ENCODE data around the gene CD300LB.
"Not testable (repeated sequence)": the region's sequence is repeated elsewhere in the genome, so short reads cannot be mapped to it uniquely, and the experiment has no call there.

Gene CD300LB

DNA sequence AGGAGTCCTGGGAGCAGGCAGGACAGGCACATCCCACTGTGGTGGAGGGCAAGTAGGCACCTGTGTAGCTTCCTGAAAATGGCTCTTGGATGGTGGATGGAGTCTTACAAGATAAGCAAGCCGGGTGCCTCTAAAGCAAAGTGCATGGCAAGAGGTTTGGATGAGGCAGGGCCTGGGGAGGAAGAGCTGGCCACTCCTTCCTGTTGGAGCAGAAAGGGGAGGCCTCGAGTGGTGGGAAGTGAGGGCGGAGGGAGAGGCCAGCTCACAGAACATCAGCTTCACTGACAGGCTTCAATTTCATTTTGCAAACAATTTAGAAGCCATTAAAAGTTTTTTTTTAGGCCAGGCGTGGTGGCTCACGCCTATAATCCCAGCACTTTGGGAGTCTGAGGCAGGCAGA, 33.8 kb downstream of the CD300LB start:
- Histone ChIP-seq H3K36me3 (ENCODE audit: control insufficient read depth, insufficient read depth, low read length) (no peaks in the 10 kb centered on the region), H3K27me3 (ENCODE audit: control insufficient read depth, insufficient read depth, low read length) (no peaks in the 10 kb centered on the region), H3K4me3 (ENCODE audit: low read depth, low read length) (no peak overlapping the region), H3K79me2 (no peaks in the 10 kb centered on the region), H3K4me2 (ENCODE audit: low read length) (no peak overlapping the region), H3K27ac (no peak overlapping the region), H3K4me1 (peaks cover 3% of the 10 kb centered on the region), H2AFZ (no peak overlapping the region), H3K9me3 (ENCODE audit: control insufficient read depth, low read length) (no peaks in the 10 kb centered on the region), H3K9ac (no peak overlapping the region)
- TF ChIP-seq, protein P1, sequence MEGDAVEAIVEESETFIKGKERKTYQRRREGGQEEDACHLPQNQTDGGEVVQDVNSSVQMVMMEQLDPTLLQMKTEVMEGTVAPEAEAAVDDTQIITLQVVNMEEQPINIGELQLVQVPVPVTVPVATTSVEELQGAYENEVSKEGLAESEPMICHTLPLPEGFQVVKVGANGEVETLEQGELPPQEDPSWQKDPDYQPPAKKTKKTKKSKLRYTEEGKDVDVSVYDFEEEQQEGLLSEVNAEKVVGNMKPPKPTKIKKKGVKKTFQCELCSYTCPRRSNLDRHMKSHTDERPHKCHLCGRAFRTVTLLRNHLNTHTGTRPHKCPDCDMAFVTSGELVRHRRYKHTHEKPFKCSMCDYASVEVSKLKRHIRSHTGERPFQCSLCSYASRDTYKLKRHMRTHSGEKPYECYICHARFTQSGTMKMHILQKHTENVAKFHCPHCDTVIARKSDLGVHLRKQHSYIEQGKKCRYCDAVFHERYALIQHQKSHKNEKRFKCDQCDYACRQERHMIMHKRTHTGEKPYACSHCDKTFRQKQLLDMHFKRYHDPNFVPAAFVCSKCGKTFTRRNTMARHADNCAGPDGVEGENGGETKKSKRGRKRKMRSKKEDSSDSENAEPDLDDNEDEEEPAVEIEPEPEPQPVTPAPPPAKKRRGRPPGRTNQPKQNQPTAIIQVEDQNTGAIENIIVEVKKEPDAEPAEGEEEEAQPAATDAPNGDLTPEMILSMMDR (IDR thresholded peaks at IDR 0.05) = no peak

DNA sequence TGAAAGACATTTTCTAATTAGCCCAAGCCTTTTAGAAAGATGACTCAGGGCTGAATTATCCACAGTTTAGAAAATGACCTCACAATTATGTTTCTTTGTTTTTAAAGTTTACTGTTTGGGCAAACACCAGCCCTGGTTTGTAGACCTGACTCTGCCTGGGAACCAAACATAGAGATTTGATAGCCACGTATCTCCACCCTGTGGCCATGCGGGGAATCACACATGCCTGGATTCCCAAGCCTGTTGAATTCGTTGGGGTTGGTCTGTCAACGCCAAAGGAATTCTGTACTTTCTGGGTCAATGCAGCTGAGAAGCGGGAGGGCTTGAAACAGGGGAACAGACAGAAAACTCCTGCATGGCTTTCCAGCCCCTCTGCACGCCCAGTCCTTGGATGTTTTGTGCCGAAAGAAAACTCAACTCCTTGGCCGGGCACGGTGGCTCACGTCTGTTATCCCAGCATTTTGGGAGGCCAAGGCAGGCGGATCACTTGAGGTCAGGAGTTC, 37.9 kb downstream of the CD300LB start:
- TF ChIP-seq, protein P1 (IDR thresholded peaks at IDR 0.05) = peak; percentile 92
- no peak overlapping the region for H3K9ac ChIP-seq
- H3K27ac ChIP-seq = no peak overlapping the region

DNA sequence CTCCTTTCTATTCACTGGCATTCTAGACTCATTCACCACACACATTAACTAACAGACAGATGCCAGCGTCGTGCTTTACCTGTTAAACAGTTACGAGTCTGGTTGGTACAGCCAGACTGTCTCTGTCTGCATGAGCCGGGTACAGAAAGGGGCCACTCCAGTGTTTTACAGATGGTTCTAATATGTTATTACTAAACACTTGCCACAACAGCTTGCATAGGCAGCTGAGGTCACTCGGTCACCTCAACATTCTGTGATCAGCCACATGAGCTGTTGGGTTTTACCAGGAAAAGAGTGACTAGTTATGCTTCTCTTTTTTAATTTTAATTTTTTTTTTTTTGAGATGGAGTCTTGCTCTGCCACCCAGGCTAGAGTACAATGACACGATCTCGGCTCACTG, 39.6 kb downstream of the CD300LB start:
- Histone ChIP-seq H3K4me2 (ENCODE audit: low read length) (no peak overlapping the region), H2AFZ (no peak overlapping the region), H3K4me1 (peaks cover 3% of the 10 kb centered on the region), H3K36me3 (ENCODE audit: control insufficient read depth, insufficient read depth, low read length) (no peaks in the 10 kb centered on the region), H3K27me3 (ENCODE audit: control insufficient read depth, insufficient read depth, low read length) (no peaks in the 10 kb centered on the region), H3K4me3 (ENCODE audit: low read depth, low read length) (no peak overlapping the region), H3K9ac (no peak overlapping the region), H3K27ac (no peak overlapping the region), H3K9me3 (ENCODE audit: control insufficient read depth, low read length) (no peaks in the 10 kb centered on the region), H3K79me2 (no peaks in the 10 kb centered on the region)
- TF ChIP-seq, protein P1 (IDR thresholded peaks at IDR 0.05) = no peak

More for the DNA sequence above, 37.9 kb downstream of the CD300LB start:
- Histone ChIP-seq H3K4me1 (peaks cover 3% of the 10 kb centered on the region), H3K4me3 (ENCODE audit: low read depth, low read length) (no peak overlapping the region), H3K4me2 (ENCODE audit: low read length) (no peak overlapping the region), H3K79me2 (no peaks in the 10 kb centered on the region), H2AFZ (peak overlapping the region; percentile 30), H3K36me3 (ENCODE audit: control insufficient read depth, insufficient read depth, low read length) (no peaks in the 10 kb centered on the region), H3K27me3 (ENCODE audit: control insufficient read depth, insufficient read depth, low read length) (no peaks in the 10 kb centered on the region), H3K9me3 (ENCODE audit: control insufficient read depth, low read length) (no peaks in the 10 kb centered on the region)

DNA sequence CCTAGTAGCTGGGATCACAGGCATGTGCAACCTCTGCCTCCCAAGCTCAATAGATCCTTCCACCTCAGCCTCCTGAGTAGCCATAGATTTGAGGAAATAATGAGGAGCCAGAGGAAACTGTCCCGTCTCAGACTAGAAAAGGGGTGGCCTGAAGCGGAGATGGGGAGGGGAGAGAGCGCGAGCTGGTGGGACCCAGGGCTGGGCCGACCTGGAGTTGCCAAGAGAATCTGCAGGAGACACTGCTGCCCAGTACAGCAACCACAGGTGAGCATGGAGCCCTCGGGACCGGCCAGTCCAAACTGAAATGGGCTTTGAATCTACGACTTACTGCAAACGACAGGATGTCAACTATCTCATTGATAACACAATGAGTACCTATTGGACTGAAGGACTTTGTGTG, 40.6 kb downstream of the CD300LB start:
- Histone ChIP-seq H3K27ac (no peak overlapping the region), H3K4me1 (peaks cover 3% of the 10 kb centered on the region), H3K4me3 (ENCODE audit: low read depth, low read length) (no peak overlapping the region), H3K9ac (no peak overlapping the region), H2AFZ (no peak overlapping the region), H3K9me3 (ENCODE audit: control insufficient read depth, low read length) (no peaks in the 10 kb centered on the region), H3K36me3 (ENCODE audit: control insufficient read depth, insufficient read depth, low read length) (no peaks in the 10 kb centered on the region), H3K4me2 (ENCODE audit: low read length) (no peak overlapping the region), H3K27me3 (ENCODE audit: control insufficient read depth, insufficient read depth, low read length) (no peaks in the 10 kb centered on the region), H3K79me2 (no peaks in the 10 kb centered on the region)
- TF ChIP-seq, protein P1 (IDR thresholded peaks at IDR 0.05) = no peak

DNA sequence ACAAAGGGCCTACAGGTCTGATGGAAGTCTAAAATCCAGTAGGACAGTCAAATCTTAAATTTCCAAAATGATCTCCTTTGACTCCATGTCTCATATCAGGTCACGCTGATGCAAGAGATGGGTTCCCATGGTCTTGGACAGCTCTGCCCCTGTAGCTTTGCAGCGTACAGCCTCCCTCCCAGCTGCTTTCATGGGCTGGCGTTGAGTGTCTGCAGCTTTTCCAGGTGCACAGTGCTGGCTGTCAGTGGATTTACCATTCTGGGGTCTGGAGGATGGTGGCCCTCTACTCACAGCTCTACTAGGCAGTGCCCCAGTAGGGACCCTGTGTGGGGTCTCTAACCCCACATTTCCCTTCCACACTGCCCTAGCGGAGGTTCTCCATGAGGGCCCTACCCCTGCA, 43.0 kb downstream of the CD300LB start:
- not testable (repeated sequence) for H3K27me3 ChIP-seq (ENCODE audit: control insufficient read depth, insufficient read depth, low read length); H3K4me2 ChIP-seq (ENCODE audit: low read length); H3K4me1 ChIP-seq; H3K27ac ChIP-seq; H3K79me2 ChIP-seq; H3K36me3 ChIP-seq (ENCODE audit: control insufficient read depth, insufficient read depth, low read length); H2AFZ ChIP-seq; H3K4me3 ChIP-seq (ENCODE audit: low read depth, low read length); H3K9me3 ChIP-seq (ENCODE audit: control insufficient read depth, low read length); H3K9ac ChIP-seq

Data from parathyroid adenoma (tissue), 2 donors.